Measurements from ENCODE around the gene CD209.

Gene CD209

DNA sequence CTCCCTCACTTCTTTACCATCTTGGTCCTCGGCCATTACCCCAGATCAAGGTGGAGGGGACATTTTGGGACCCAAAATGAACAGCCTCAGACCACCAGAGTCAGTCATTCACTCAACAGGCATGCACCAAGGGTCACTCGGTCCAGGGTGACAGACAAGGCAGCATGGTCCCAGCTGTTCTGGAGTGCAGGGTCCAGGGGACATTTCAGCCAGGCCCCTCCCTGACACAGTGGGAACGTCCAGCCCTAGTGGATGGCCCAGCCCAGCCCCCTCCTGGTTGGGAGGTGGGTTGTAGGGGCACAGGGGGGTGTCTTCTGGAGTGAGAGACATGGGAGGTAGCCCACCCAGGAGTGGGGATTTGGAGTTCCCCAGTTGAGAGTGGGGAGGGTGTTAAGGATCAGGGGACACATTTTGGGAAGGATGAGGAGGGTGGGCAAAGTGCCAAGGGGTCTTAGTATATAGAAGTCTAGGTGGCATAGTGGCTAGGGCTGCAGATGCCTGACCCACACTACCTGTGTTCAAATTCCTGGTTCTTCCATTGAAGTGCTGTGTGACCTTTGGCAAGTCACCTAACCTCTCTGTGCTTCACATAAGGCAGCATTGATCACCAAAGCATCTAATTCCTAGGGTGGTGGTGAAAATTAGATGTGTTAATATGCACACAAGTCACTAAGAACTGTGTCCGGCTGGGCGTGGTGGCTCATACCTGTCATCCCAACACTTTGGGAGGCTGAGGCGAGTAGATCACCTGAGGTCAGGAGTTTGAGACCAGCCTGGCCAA, 42.9 kb downstream of the CD209 start:
- no peak for DNase-seq

DNA sequence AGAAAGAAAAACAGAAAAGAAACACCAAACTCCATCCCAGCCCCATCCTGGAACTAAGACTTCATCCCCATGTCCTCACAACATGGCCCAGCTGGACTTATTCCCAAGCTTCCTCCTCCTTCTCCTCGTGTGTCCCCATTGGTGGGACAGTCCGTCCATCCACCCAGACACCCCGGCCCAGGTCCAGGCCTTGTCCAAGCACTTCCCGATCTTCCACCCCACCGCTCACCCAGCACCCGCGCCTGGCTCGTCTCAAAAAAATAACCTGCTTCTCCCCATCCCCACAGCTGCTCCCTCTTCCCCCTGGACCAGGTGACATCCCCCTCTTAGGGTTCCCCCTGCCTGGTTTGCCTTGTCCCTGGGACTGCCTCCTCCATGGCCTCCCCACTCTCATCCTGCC, 44.0 kb downstream of the CD209 start:
- no peak for DNase-seq

DNA sequence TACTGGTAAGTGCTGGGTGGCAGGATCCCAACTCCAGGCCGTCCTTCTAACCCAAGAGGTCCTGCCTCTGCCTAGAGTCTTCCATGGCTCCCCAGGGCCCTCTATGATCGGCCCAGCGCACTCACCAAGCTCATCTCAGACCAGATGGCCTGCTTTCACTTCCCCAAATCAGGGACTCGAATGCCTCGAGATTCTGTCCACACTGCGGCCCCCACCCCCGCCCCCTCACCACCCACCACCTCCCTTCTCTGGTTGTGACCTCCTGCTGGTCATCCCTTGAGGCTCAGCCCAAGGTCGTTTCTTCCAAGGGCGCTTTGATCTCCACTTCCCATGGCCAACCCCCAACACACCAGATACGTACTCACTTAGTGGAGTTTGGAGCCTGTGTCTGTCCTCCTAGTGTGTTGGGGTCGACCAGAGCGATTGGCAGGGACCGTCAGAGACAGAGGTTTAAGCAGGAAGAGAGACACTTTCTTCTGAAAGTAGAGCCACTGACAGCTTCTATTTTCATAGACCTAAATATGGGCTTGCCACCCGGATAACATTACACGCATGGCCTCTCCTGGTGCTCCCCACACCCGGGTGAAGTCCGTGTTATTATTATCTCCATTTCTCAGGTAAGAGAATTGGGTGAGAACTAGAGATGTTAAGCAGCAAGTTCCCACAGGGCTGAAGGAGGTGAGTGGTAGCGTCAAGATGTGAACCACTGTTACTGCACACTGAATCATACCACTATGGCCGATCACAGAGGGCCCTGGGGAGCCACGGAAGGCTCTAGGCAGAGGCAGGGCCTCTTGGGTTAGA, 45.5 kb downstream of the CD209 start, which contains the start of gene FCER2:
Gene FCER2, minus strand, starts transcription at position 478 of the 804 bp plus-strand sequence. CDS start 2,371 bp downstream, outside the sequence.
- no peak for DNase-seq

DNA sequence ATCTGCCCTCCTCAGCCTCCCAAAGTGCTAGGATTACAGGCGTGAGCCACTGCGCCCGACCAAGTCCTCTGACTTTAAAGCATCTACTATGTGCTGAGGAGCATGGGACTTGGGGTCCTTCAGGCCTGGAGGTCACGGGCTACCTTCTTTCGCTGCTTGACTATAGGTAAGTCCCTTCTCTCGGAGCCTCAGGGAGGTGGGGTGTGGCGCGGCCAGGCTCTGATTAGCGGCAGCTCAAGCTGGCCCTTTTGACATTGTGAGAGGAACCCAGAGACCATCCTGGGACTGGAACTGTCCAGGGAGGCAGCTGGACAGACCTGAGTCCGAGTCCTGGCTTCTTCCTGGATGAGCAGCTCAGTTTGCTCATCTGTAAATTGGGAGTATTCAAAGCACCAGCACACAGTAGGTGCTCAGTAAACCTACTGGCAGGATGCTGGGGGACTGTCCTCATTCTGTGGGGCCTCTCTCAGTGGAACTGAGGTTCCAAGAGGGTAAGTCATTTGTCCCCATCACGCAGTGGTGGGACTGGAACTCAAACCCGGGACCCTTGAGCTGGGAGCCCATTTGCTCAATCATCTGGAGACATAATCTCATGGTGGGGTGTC, 46.2 kb downstream of the CD209 start:
- no peak for DNase-seq

DNA sequence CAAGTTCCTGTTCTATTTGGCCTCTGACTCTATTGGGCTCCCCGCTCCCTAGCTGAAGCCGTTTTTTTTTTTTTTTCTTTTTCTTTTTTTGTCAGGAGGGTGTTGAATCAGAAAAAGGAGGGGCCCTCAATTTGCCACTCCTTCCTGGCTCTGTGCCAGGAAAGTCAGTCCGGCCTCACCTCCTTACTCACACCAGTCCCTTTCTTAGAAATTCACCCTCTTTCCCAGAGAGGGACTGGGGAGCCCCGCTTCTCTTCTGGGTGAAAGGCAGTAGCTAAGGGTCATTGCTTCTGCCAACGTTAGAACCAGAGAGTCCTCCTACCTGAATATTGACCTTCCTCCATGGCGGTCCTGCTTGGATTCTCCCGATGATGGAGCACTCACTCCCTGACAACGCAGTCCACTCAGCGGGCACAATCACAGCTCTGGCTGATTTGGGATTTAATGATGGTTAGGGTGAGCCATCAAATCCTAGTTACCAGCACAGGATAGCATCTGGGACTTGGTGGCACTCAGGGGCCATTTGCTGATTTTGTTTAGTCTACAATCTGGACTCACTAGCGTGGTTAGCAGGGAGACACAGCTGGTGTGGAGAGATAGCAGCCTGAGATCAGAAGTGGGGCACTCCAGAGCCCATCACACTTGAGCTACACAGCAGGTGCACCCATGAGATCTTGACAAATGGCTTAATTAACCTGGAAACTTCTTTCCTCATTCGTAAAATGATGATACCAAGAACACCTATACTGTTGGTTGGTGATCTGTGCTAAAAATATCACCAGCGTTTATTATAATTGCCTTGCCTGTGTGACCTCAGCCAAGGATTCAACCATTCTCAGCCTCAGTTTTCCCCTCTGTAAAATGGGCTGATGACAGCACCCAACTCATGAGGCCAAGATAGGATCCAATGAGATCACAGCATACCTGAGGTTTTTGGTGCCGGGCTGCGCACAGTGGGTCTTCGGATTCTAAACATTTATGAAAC, 47.6 kb downstream of the CD209 start:
- no peak for DNase-seq

DNA sequence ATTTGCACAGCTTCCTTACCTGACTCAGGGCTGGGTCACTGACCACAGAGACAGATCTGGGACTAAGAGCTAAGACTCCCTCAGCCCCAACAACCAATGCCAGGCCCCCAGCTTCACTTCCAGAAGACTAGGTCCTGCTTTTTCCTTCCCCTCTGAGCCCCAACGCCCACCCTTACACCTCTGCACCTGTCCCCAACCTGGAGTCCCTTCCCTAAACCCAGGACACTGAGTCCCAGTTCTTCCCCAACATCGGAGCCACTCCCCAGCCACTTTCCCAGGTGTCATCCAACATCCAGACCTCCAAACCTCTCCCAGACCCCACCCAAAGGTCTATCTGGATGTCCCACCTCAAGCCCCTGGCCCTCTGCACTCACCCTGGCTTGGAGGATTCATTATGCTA, 48.3 kb downstream of the CD209 start:
- DNase-seq: no peak

DNA sequence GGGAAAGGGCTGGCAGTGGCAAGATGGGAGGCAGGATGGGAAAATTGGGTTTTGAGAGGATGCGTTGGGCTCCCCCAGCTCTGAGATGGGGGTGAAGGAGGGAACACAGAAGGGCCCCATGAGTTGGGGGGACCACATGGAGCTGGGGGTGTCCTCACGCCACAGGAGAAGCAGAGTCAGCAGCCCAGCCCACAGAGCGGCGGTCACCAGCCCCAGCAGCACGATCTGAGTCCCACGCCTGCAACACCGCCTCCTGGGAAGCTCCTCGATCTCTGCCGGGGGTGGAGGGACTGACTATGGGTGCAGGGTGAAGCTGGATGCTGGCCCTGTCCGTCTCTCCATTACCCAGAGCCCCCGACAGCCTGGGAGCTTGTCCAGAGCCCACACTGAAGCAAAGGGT, 48.8 kb downstream of the CD209 start:
- DNase-seq: no peak

DNA sequence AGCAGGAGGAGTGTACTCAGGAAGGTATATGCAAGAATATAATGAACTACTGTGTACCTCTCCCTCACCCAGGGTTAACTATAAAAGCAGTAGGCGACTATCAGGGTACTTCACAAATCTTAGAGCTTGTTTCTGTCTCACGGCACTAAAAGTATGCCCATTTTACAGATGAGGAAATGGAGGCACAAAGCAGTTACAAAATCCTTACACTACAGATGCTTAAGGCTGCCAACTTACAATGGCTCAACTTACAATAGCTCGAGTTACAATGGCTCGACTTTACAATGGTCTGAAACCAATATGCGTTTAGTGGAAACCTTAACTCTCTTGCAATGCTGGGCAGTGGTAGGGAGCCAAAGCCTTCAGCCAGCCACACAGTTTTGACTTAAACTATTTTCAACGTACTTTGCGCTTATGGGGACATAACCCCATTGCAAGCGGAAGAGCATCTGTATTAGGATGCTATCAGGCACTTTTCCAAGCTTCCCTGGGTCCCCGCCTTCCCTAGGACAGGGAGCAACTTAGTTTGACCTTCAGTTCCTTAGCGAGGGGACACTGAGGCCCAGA, 49.5 kb downstream of the CD209 start:
- DNase-seq: no peak

DNA sequence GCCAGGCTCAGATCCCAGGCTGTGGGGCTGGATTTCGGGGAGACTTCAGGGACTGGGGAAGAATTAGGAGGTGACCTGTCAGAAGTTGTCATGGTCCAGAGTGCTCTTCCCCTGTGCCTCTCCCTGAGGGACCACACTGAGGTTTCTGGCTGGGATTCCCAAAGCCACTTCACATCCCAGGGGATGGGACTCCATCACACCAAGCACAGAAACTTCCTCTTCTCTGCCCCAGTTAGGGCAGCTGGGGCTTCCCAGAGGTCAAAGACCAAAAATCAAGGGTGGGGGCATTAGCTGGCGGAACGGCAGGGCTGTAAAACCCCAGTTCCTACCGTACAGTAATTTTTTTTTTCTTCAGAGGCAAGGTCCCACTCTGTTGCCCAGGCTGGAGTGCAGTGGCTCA, 52.8 kb downstream of the CD209 start:
- DNase-seq: no peak

DNA sequence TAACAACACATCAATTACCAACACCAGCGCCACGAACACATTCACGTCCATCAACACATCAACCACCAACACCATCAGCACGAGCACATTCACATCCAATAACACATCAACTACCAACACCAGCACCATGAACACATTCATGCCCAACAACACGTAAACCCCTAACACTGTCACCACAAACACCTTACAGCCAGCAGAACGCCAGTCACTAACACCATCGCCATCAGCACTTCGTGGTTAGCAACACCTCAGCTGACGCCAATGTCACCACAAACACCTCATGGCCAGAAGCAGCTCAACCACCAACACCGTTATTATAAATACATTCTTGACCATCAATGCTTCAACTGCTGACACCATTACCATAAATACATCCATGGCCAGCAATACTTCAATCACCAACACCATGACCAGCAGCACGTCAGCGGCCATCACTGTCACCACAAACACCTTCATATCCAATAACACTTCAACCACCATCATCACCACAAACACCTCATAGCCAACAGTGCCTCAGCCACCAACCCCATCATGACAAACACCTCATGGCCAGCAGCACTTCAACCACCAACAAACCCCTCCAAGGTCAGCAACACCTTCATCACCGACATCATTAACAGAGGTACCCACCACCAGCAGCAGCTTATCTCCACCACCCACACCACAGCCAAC, 54.8 kb downstream of the CD209 start:
- no peak for DNase-seq

DNA sequence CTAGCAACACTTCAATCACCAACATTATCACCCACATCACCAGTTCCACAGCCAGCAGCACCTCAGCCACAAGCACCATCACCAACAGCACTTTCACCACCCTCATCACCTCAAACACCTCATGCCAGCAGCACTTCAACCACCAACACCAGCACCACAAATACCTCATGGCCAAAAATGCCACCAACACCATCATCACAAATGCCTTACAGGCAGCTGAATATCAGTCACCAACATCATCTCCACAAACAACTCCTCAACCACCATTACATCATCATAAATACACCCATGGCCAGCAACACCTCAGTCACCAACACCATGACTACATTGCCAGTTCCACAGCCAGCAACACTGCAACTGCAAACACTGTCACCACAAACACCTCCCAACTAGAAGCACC, 55.8 kb downstream of the CD209 start:
- no peak for DNase-seq

DNA sequence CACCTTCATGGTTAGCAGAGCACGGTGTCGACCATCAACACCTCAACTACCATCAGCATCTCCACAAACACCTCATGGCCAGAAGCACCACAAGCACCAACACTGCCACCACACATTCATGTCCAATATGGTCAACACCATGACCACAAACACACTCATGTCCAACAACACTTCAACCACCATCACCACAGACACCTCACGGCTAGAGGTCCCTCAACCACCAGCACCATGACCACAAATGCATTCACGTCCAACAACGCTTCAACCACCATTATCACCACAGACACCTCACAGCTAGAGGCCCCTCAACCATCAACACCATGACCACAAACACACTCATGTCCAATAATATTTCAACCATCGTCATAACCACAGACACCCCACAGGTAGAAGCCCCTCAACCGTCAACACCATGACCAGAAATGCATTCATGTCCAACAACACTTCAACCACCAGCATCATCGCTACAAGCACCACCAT, 56.5 kb downstream of the CD209 start:
- DNase-seq: no peak

Measured in right forelimb (tissue), 1 donor.